ENCODE data around the gene TNNT2. TPM values are rescaled to one million over a fixed set of nuclear protein-coding genes. Genes with fewer than 3 reads are reported as not detected.

The TNNT2 gene
- total RNA-seq, 1 donor from 2014 or later = 6.1 TPM

- Histone ChIP-seq H3K27ac (ENCODE audit: low read depth, low read length) (no peak overlapping the region), H3K9ac (ENCODE audit: low read length) (no peak overlapping the region), H3K4me3 (ENCODE audit: insufficient read depth, low read depth, low read length) (no peak overlapping the region), H3K4me2 (ENCODE audit: low read length) (no peak overlapping the region), H3K4me1 (ENCODE audit: insufficient read depth, low read length) (no peaks in the 10 kb centered on the region), H4K20me1 (ENCODE audit: insufficient read depth, low read length) (no peaks in the 10 kb centered on the region), H2AFZ (ENCODE audit: low read depth, low read length) (no peak overlapping the region), H3K9me3 (ENCODE audit: insufficient read depth, low read depth, low read length) (no peaks in the 10 kb centered on the region), H3K79me2 (ENCODE audit: insufficient read depth, low read length) (no peaks in the 10 kb centered on the region), H3K27me3 (ENCODE audit: insufficient read depth, low read length) (peaks cover 9% of the 10 kb centered on the region), H3K36me3 (ENCODE audit: insufficient read depth, low read length) (no peaks in the 10 kb centered on the region)
- FAIRE-seq (no peak), DNase-seq (ENCODE audit: low read depth) (no peak)
- Mint-ChIP-seq H3K4me3 (ENCODE audit: unreplicated experiment) (no peak overlapping the region), H3K27ac (ENCODE audit: unreplicated experiment) (no peak overlapping the region), H3K27me3 (ENCODE audit: low read depth, unreplicated experiment) (peaks cover 78% of the 10 kb centered on the region), H3K36me3 (ENCODE audit: low read depth, unreplicated experiment) (peaks cover 2% of the 10 kb centered on the region), H3K4me1 (ENCODE audit: low read depth, unreplicated experiment) (peaks cover 4% of the 10 kb centered on the region), H3K9me3 (ENCODE audit: unreplicated experiment) (peaks cover 16% of the 10 kb centered on the region)
- no peak for TF ChIP-seq CTCF (IDR thresholded peaks at IDR 0.05; ENCODE audit: insufficient read depth, low read depth, low read length)
- no peak for TF ChIP-seq EZH2 (IDR thresholded peaks at IDR 0.05; ENCODE audit: insufficient read depth, low read length)
Measured at GRCh38 chr1:201322653-201323510, 54.6 kb downstream of the TNNT2 start.

GRCh38 chr1:201321826-201322390 is 55.6 kb downstream of the TNNT2 start:
- Mint-ChIP-seq H3K4me3 (ENCODE audit: unreplicated experiment) (no peak overlapping the region), H3K36me3 (ENCODE audit: low read depth, unreplicated experiment) (peaks cover 2% of the 10 kb centered on the region), H3K27me3 (ENCODE audit: low read depth, unreplicated experiment) (peaks cover 74% of the 10 kb centered on the region), H3K9me3 (ENCODE audit: unreplicated experiment) (peaks cover 14% of the 10 kb centered on the region), H3K4me1 (ENCODE audit: low read depth, unreplicated experiment) (peaks cover 4% of the 10 kb centered on the region), H3K27ac (ENCODE audit: unreplicated experiment) (no peak overlapping the region)
- Histone ChIP-seq H3K4me2 (ENCODE audit: low read length) (no peak overlapping the region), H2AFZ (ENCODE audit: low read depth, low read length) (no peak overlapping the region), H3K4me1 (ENCODE audit: insufficient read depth, low read length) (no peaks in the 10 kb centered on the region), H3K79me2 (ENCODE audit: insufficient read depth, low read length) (no peaks in the 10 kb centered on the region), H3K9ac (ENCODE audit: low read length) (no peak overlapping the region), H3K27me3 (ENCODE audit: insufficient read depth, low read length) (peaks cover 4% of the 10 kb centered on the region), H3K36me3 (ENCODE audit: insufficient read depth, low read length) (no peaks in the 10 kb centered on the region), H3K27ac (ENCODE audit: low read depth, low read length) (no peak overlapping the region), H3K4me3 (ENCODE audit: insufficient read depth, low read depth, low read length) (no peak overlapping the region), H3K9me3 (ENCODE audit: insufficient read depth, low read depth, low read length) (no peaks in the 10 kb centered on the region), H4K20me1 (ENCODE audit: insufficient read depth, low read length) (no peaks in the 10 kb centered on the region)
- FAIRE-seq = no peak
- TF ChIP-seq CTCF (IDR thresholded peaks at IDR 0.05; ENCODE audit: insufficient read depth, low read depth, low read length) (no peak), EZH2 (IDR thresholded peaks at IDR 0.05; ENCODE audit: insufficient read depth, low read length) (no peak)
- DNase-seq (ENCODE audit: low read depth) = no peak
